Glutamatergic neuron (in vitro differentiated cells): Measurements from ENCODE around the gene CACNA2D1. TPM values are rescaled to one million over a fixed set of nuclear protein-coding genes. Genes with fewer than 3 reads are reported as not detected.

ENCODE experiments used
- DNase-seq: peaks from one replicate; pipeline ENCODE4 v3.0.0; 2022
- H3K27ac Mint-ChIP-seq: one replicate; pipeline ENCODE4 v1.8.0; 2020; ENCODE audit warnings: mild to moderate bottlenecking, mixed read lengths, inconsistent platforms; ENCODE audit not compliant: unreplicated experiment
- H3K27me3 Mint-ChIP-seq: one replicate; pipeline ENCODE4 v1.8.0; 2020; ENCODE audit warnings: mild to moderate bottlenecking, moderate library complexity, mixed read lengths, inconsistent platforms; ENCODE audit not compliant: unreplicated experiment
- H3K36me3 Mint-ChIP-seq: one replicate; pipeline ENCODE4 v1.8.0; 2020; ENCODE audit warnings: mild to moderate bottlenecking, mixed read lengths, inconsistent platforms; ENCODE audit not compliant: unreplicated experiment
- H3K4me1 Mint-ChIP-seq: one replicate; pipeline ENCODE4 v1.8.0; 2020; ENCODE audit warnings: mild to moderate bottlenecking, low read depth, mixed read lengths, inconsistent platforms; ENCODE audit not compliant: unreplicated experiment
- H3K4me3 Mint-ChIP-seq: one replicate; pipeline ENCODE4 v1.8.0; 2020; ENCODE audit warnings: mild to moderate bottlenecking, mixed read lengths, inconsistent platforms; ENCODE audit not compliant: unreplicated experiment
- H3K9me3 Mint-ChIP-seq: one replicate; pipeline ENCODE4 v1.8.0; 2020; ENCODE audit warnings: mild to moderate bottlenecking, moderate library complexity, mixed read lengths, inconsistent platforms; ENCODE audit not compliant: unreplicated experiment
- total RNA-seq: library from RNA; stranded (reverse); fragmentation: NEBNext Ultra II Directional; extraction: Animal tissue kit (Norgen Biotek cat#: 25700); gene quantifications from one replicate; pipeline ENCODE4 v1.2.1, GENCODE V29; 2021; ENCODE audit not compliant: unreplicated experiment
- TF ChIP-seq, protein P1 (sequence below): fragments of 200-600 bp; sonication (generic); IDR thresholded peaks from one replicate; pipeline ENCODE4 v1.5.0; 2021; ENCODE audit not compliant: partially characterized antibody, unreplicated experiment

CACNA2D1 gene
- total RNA-seq, 1 donor from 2014 or later, result 258 TPM

DNA sequence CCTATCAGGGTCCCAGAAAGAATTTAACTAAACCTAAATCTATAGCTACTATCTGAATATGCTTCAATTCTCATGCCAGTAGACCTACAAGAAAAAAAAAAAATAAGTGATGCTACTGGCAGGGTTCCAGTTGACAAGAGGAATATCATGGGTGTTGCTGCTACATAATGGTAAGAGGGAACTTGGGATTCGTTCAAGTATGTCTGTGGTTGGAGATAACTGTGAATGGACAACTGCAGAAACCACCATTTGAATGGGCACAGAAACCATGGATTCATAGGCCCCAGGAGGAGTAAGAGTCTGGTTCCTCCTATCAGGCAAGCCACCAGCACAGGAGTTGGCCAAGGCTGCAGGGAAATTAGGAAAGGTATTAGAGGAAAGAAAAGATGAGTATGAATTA lies 386.1 kb downstream of the CACNA2D1 start:
- Mint-ChIP-seq H3K27ac (no peak overlapping the region), H3K36me3 (peaks cover 9% of the 10 kb centered on the region), H3K27me3 (peaks cover 11% of the 10 kb centered on the region), H3K4me1 (no peaks in the 10 kb centered on the region), H3K4me3 (no peak overlapping the region), H3K9me3 (peaks cover 7% of the 10 kb centered on the region)
- no peak for DNase-seq
- TF ChIP-seq, protein P1, sequence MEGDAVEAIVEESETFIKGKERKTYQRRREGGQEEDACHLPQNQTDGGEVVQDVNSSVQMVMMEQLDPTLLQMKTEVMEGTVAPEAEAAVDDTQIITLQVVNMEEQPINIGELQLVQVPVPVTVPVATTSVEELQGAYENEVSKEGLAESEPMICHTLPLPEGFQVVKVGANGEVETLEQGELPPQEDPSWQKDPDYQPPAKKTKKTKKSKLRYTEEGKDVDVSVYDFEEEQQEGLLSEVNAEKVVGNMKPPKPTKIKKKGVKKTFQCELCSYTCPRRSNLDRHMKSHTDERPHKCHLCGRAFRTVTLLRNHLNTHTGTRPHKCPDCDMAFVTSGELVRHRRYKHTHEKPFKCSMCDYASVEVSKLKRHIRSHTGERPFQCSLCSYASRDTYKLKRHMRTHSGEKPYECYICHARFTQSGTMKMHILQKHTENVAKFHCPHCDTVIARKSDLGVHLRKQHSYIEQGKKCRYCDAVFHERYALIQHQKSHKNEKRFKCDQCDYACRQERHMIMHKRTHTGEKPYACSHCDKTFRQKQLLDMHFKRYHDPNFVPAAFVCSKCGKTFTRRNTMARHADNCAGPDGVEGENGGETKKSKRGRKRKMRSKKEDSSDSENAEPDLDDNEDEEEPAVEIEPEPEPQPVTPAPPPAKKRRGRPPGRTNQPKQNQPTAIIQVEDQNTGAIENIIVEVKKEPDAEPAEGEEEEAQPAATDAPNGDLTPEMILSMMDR, result no peak

- DNase-seq, result no peak
- TF ChIP-seq, protein P1, result no peak
- Mint-ChIP-seq H3K9me3 (peaks cover 7% of the 10 kb centered on the region), H3K27me3 (peaks cover 8% of the 10 kb centered on the region), H3K4me1 (no peaks in the 10 kb centered on the region), H3K4me3 (no peak overlapping the region), H3K27ac (peak overlapping the region; percentile 33), H3K36me3 (peaks cover 9% of the 10 kb centered on the region)
These were observed 387.3 kb downstream of the CACNA2D1 start for GRCh38 chr7:82056282-82056681.

DNA sequence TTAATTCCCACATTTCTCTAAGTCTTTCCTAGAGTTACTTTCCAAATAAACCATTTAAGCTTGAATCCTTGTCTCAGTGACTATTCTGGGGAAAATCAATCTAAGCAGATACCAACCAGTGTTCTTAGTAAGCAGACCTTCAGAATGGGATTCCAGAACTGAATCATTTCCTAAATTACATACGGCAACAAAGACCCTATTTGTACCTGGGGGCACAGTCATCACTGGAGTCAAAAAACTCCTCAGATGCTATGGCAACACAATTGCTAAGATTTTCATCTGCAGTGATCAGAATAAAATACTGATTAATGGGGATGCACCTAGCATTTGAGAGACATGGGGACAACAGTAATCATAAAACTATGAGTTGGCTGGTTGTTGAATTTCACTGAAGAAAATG lies 389.0 kb downstream of the CACNA2D1 start:
- H3K4me1 Mint-ChIP-seq, result peaks cover 6% of the 10 kb centered on the region
- DNase-seq, result no peak
- TF ChIP-seq, protein P1, result no peak
- no peak overlapping the region for H3K27ac Mint-ChIP-seq
- peaks cover 5% of the 10 kb centered on the region for H3K36me3 Mint-ChIP-seq
- peaks cover 7% of the 10 kb centered on the region for H3K9me3 Mint-ChIP-seq
- no peak overlapping the region for H3K4me3 Mint-ChIP-seq
- H3K27me3 Mint-ChIP-seq, result peaks cover 8% of the 10 kb centered on the region

DNA sequence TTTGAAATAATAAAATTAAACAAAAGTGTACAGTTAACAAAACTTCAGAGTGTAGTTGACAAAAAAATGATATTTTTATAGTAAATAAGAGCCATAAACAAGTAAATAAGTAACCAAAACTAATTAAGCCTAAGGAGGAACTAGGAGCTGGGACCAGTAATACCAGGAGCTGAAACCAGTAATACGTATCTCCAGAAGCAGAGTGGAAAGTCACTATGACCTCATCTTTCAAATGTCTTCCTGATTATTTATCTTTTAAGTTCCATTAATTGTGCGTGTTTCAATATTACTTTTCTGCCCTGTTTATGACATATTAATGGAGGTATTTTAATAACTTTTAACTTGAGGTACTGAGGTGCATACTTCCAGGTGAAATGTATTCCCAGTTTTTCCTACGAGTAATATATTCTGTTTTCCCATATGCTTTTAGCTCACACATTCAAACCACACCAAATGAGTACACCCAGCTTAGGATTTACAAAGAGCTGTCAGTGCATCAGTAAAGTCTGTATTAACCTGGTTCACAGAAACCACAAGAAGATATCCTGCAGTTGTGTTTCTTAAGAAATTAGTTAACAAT lies 390.0 kb downstream of the CACNA2D1 start:
- Mint-ChIP-seq H3K27me3 (peaks cover 8% of the 10 kb centered on the region), H3K9me3 (peaks cover 7% of the 10 kb centered on the region), H3K27ac (no peak overlapping the region), H3K36me3 (peaks cover 5% of the 10 kb centered on the region), H3K4me1 (peaks cover 11% of the 10 kb centered on the region), H3K4me3 (no peak overlapping the region)
- TF ChIP-seq, protein P1, result no peak
- DNase-seq, result no peak

GRCh38 chr7:82051601-82052000 lies 392.0 kb downstream of the CACNA2D1 start:
- no peak overlapping the region for H3K27ac Mint-ChIP-seq
- no peak overlapping the region for H3K4me3 Mint-ChIP-seq
- TF ChIP-seq, protein P1, result no peak
- no peak for DNase-seq
- H3K36me3 Mint-ChIP-seq, result peaks cover 5% of the 10 kb centered on the region
- H3K9me3 Mint-ChIP-seq, result peaks cover 2% of the 10 kb centered on the region
- H3K4me1 Mint-ChIP-seq, result peaks cover 17% of the 10 kb centered on the region
- peaks cover 4% of the 10 kb centered on the region for H3K27me3 Mint-ChIP-seq
